ENCODE results near the gene EIF6. TPM values are rescaled to one million over a fixed set of nuclear protein-coding genes. Genes with fewer than 3 reads are reported as not detected.

EIF6 gene
- total and polyA plus RNA-seq, 2 of the 8 experiments (the other 6 are each of a cell fraction or from before 2014, with no cell fraction given) = 184 to 319 TPM

- TF ChIP-seq KDM1A (IDR thresholded peaks at IDR 0.05; ENCODE audit: borderline replicate concordance, low read length) = no peak
- no peak for TF ChIP-seq YY1 (IDR thresholded peaks at IDR 0.05; ENCODE audit: low read depth, low read length)
- no peak for TF ChIP-seq SIX5 (IDR thresholded peaks at IDR 0.05; ENCODE audit: low read depth, low read length)
- TF ChIP-seq ZNF274 (IDR thresholded peaks at IDR 0.05; ENCODE audit: borderline replicate concordance, extremely low read depth, low read length) = no peak
- TF ChIP-seq RFX5 (IDR thresholded peaks at IDR 0.05; ENCODE audit: borderline replicate concordance, low read depth, low read length) = no peak
- no peak for TF ChIP-seq BACH1 (IDR thresholded peaks at IDR 0.05; ENCODE audit: low read length)
- no peak for TF ChIP-seq SP1 (IDR thresholded peaks at IDR 0.05; ENCODE audit: low read depth, low read length)
- TF ChIP-seq CREB1 (IDR thresholded peaks at IDR 0.05) = no peak
- TF ChIP-seq SIN3A (conservative IDR thresholded peaks at IDR 0.05 in 1 of 2, IDR thresholded peaks at IDR 0.05 in 1 of 2; ENCODE audit: low read depth in 1 of 2, low read length in 2 of 2) = no peak
These were observed 43.7 kb downstream of the EIF6 start (continued) for GRCh38 chr20:35240811-35241293.

Measured in H1 (cell line).